GM19023 (cell line): ENCODE measurements around the gene ULK4.
"Not testable (repeated sequence)": the region's sequence is repeated elsewhere in the genome, so short reads cannot be mapped to it uniquely, and the experiment has no call there.

ENCODE experiments used
- ATAC-seq: cut with Tn5 transposase; IDR thresholded peaks from one replicate; pipeline ENCODE4 v1.9.1; 2021; ENCODE audit warnings: mild to moderate bottlenecking, moderate library complexity; ENCODE audit not compliant: unreplicated experiment

ULK4 gene

DNA sequence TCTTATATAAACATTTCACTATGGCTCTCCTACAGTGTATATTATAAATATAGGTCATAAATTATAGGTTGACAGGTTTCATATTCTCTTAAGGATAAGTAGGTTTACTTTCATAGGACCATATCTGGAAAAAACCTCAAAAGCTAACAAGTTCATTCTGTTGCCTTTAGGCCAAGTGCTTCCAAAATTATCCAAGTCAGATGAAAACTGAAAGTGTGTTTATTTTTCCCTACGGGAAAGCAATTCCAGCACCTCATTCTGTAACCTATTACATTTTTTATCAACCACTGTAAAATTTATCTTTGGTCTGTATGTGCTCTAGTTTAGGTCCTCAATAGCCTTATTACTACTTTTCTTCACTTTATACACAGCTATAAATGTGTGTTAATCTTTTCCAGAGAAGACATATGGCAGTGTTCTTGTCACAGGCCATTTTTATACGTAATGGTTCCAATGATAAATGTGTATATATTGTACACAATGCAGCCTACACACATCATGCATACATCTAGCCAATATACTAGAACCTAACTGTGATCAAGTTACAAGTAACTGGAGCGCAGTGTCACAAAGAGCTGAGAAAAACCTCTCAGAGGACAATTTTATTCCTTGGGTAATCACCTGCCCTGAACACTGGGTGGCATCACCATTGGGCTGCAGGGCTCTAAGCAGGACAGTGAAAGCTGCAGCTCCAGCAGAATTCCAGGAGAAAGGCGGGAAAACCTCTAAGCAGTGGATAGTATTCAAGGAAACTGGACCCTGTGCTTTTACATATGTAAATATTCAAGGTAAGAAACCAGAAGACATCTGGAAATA, 511.3 kb downstream of the ULK4 start:
- ATAC-seq = no peak

DNA sequence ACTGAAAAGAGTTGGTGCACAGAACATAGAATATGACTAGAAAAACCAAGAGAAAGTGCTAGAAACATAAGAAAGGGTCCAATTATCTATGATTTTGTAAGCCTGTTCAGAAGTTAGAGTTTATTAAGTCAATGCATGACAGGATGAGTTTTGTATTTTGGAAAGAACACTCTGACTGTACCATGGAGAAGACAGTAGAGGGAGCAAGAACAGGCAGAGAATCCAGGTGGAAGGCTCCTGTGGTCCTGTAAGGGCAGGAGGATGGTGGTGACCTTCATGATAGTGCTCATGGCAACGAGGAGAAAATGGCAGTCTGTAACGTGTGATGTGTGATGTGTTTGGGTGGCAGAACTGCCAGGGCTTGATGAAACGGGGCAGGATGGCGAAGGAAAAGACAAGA, 513.5 kb downstream of the ULK4 start:
- ATAC-seq = no peak

DNA sequence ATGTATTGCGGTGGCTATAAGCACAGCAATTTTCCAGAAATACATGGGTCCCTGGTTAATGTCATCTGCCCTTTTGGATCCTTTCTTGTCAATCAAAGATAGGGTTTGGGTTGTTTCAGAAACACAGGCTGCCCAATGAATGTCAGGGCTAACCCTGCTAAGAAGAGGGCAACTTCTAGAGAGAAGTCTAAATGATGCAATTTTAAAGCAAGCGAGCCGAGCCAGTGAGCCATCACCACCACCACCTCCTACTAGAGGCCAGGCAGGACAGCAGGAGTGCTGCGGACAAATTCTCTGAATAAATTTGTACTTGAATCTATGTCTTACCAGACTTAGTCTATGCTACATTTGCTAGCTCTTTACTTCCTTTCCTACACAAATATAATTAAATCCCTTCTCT, 514.2 kb downstream of the ULK4 start:
- no peak for ATAC-seq

DNA sequence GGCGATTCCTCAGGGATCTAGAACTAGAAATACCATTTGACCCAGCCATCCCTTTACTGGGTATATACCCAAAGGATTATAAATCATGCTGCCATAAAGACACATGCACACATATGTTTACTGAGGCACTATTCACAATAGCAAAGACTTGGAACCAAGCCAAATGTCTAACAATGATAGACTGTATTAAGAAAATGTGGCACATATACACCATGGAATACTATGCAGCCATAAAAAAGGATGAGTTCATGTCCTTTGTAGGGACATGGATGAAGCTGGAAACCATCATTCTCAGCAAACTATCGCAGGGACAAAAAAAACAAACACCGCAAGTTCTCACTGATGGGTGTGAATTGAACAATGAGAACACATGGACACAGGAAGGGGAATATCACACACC, 515.6 kb downstream of the ULK4 start:
- not testable (repeated sequence) for ATAC-seq

DNA sequence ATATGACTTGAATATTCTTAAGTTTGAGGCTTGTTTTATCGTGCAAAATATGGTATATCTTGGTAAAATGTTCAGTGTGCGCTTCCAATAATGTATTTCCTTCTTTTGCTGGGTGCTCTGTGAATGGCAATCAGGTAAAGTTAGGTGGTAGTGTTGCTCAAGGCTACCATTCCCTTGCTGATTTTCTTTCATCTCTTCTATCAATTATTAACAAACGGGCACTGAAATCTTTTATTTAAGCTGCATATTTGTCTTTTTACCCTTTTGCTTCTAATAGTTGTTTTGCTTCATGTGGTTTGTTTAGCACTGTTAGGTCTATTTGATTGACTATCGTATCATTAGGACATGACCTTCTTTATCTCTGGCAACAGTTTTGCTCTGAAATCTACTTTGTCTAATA, 520.3 kb downstream of the ULK4 start:
- ATAC-seq = no peak

DNA sequence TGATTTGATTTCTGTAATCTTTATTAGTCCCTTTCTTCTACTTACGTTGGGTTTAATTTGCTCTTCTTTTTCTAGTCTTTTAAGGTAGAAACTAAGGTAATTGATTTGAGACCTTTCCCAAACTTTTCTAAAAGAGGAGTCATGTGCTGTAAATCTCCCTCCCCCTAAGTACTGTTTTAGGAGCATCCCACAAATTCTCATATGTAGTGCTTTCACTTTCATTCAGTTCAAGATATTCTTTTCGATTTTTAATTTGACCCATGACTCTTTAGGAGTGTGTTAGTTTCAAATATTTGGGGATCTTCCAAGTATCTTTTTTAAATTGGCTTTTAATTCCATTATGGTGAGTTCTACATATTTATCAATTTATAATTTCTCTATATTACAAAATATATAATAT, 520.8 kb downstream of the ULK4 start:
- no peak for ATAC-seq

DNA sequence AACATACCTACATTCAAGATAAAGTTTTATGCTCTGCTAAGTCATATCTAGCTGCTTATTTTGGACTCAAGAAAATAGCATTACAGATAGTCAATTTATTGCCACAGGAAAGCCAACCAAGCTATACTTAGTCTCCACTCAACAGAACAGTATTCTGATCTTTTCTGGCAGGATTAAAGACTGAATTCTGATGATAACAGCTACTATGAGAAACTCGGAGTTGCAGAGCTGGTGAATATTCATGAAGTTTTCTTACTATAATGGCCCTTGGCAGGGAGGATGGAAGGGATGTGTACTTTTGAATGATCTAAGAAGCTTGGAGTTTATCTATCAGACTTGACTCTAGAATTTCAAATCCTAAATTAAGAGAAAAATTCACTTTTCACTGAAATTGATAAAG, 524.9 kb downstream of the ULK4 start:
- no peak for ATAC-seq

DNA sequence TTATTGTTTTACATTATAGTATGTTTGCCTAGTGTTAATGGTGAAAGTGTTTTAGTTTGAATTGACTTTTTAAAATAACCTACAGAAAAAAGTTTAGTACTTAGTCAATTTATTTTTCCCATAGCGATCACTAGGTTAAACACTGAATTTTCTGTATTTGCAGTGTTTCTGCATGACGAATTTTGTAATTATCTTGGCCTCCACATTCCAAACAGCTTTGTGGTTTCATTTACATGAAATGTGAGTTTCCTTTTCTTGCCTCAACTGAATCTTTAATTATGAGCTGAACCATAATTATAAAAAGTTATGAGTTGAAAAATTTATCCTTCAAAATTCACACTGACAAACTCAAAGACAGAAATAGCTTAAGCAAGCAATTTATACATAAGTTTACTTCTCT, 527.1 kb downstream of the ULK4 start:
- no peak for ATAC-seq

DNA sequence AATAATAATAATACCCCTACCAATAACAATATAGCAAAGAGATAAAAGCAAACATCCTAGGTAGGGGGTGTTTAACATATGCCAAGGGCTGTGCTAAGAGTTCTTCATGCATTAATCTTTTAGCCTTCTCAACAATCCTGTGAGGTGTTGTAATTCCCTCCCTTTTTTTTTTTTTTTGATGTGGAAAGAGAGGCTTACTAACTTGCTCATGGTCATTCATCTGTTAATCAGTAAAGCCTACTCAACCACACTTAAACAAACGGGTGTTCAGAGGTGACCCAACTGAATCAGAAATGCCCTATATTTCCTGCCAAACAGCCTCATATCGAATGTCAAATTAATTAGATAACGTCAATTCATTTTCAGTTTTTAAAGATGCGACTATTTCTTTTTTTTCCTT, 530.5 kb downstream of the ULK4 start:
- no peak for ATAC-seq

DNA sequence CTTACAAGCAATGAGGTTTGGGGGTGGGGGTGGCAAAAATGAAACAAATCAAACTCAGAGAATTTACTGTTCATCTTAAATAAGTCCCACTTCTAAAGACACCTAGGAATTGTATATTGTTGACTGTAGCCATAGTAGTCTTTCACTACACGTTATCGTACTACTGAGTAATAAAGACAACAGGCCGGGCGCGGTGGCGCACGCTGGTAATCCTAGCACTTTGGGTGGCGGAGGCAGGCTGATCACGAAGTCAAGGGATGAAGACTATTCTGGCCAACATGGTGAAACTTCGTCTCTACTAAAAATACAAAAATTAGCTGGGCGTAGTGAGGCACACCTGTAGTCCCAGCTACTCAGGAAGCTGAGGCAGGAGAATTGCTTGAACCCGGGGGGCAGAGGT, 531.0 kb downstream of the ULK4 start:
- no peak for ATAC-seq

DNA sequence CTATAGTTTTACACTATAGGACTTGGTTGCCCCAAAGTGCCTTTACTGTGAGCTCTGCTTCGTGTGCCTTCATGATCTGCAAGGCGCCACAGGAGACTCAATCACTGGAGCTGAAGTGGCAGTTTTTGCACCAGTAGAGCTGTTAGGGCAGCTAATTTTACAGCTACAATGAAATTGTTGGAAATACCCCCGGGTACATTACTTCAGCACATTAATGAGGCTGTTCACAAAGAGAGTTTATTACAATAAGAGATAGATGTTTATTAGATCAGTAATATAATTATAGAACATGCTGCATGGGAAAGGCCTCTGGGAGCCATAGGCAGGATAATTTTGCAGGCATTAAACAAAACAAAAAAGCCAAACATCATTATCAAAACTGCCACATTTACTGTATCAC, 531.5 kb downstream of the ULK4 start:
- no peak for ATAC-seq

DNA sequence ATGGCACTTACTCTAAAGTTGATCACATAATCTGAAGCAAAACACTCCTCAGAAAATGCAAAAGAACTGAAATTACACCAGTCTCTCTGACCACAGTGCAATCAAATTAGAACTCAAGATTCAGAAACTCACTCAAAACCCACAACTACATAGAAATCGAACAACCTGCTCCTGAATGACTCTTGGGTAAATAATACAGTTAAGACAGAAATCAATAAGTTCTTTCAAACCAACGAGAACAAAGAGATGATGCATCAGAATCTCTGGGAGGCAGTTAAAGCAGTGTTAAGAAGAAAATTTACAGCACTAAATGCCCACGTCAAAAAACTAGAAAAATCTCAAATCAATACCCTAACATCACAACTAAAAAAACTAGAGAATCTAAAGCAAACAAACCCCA, 535.4 kb downstream of the ULK4 start:
- ATAC-seq = no peak

DNA sequence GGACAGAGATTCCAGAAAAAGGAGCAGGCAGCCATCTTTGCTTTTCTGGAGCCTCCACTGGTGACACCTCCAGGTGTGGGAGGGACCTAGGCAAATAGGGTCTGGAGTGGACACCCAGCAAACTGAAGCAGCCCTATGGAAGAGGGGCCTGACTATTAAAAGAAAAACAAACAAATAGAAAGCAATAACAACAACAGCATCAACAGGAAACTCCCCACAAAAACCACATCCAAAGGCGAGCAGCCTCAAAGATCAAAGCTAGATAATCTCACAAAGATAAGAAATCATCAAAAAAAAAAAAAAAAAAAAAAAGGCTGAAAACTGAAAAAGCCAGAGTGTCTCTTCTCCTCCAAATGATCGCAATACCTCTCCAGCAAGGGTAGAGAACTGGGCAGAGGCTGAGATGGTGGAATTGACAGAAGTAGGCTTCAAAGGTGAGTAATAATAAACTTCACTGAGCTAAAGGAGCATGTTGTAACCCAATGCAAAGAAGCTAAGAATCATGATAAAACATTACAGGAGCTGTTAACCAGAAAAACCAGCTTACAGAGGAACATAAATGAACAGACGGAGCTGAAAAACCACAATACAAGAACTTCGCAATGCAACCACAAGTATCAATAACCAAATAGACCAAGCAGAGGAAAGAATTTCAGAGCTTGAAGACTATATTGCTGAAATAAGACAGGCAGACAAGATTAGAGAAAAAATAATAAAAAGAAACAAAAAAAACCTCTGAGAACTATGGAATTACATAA, 537.2 kb downstream of the ULK4 start:
- ATAC-seq = no peak

DNA sequence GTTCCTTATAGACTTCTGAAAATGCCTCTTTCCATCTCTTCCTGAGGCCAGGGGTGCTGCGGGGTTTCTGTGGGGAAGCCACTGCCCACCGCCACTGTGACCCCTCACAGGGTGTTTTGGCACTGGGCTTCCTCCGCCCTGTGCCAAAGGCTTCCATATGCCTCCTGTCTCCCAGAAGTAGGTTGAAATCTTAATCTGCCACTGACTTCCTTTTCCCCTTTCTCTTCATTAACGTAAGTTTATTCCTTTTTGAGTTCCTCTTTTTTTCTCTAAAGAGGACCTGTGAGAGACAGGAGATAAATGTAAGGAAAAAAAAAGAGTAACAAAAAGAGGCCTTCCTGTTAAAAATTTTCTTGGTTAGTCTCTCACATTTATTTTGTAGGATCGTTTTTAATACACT, 542.1 kb downstream of the ULK4 start:
- no peak for ATAC-seq

DNA sequence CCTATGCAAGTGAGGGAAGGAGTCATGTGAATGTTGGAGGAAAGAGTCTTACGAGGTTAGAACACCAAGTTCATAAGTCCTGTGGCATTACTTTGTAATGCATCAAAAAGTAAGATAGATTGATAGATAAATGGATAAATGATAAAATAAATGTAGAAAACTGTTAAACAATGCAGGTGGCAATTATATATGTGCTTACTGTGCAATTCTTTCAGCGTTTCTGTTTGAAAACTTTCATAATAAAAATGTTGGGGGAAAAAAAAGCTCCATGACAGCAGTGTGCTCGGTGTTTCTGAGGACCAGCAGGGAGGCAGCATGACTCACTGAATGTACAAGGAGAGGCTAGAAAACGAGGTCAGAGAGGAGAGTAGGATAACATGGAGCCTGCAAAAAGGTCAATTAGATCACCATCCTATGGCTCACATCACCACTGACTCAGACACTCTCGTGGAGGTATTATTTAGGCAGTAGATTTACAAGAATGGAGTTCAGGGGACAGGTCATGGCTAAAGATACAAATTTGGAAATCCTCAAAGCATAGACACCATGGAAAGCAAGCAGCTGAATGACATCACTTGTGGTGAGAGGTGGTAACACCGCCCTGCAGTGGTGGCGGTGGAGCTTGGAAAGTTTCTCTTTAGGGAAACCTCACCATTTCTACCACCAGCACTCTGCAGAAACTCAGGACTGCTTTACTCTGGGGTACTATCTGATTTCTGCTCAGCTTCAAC, 542.8 kb downstream of the ULK4 start:
- no peak for ATAC-seq

DNA sequence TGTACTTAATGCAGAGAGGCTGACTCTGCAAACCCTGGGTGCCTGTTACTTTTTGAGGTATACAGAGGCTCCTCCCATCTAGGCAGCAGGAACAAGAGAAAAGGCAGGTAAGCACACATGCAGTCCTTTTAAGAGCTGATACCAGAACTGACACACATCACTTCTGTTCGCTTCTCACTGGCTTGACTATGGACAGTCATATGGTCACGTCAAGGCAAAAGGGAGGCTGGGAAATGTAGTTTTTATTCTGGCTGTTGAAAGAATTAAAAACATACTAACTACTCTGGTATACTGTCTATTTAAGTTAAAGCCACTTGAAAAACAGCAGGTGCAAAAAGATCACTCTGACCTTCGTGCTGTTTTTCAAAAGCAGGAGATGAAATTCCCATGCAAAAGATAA, 544.3 kb downstream of the ULK4 start:
- ATAC-seq = no peak

DNA sequence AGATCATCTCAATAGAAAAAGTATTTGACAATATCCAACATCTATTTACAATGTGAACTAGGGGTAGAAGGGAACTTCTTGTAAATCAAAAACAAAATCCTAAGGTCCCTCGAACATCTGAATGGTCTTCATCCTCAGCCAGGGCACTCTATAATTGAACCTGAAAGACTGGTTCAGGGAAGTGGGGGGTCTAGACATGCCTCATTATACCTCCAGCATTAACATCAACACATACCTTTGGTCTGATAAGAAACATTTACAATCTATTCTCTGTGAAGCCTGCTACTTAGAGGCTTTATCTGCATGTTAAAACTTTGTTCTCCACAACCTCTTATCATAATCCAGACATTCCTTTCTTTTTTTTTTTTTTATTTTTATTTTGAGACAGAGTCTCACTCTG, 550.8 kb downstream of the ULK4 start:
- no peak for ATAC-seq

DNA sequence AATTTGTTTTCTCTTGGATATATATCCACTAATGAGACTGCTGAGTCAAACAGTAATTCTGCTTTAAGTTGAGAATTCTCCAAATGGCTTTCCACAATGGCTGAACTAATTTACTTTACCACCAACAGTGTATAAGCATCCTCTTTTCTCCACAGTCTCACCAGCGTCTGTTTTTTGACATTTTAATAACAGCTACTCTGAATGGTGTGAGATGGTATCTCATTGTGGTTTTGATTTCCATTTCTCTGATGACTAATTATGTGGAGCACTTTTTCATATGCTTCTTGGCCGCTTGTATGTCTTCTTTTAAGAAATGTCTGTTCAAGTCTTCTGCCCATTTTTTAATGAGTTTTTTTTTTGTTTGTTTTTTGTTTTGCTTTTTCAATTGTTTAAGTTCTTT, 556.4 kb downstream of the ULK4 start:
- ATAC-seq = no peak

DNA sequence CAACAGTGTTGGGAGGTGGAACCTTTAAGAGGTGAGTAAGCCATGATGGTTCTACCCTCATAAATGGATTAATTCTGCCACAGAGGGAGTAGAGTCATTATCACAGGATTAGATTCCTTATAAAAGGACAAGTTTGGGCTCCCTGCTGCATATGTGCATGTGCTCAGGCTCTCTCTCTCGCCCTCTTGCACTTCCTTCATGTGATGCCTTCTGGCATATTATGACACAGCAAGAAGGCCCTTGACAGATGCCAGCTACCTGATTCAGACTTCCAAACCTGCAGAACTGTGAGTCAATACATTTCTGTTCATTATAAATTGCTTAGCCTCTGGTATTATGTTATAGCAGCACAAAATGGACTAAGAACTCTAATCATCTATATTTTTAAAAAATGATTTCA, 557.3 kb downstream of the ULK4 start:
- ATAC-seq = no peak

DNA sequence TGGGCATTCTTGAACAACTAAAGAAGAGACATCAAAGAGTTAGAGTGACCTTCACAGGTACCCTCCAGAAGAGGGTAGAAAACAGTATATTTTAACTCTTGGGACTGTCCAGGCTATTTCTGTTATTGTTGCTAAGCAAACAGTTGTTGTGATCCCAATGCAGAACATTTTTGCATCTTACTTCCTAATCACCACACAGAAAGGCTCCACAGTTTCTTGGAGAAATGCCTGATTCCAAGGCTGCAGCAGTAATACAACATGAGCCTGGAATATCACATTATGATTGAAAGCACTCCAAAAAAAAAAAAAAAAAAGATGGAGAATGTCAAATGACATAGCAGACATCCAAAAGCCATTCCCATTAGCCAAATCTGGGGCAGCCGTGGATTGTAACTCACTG, 567.0 kb downstream of the ULK4 start:
- ATAC-seq = no peak

DNA sequence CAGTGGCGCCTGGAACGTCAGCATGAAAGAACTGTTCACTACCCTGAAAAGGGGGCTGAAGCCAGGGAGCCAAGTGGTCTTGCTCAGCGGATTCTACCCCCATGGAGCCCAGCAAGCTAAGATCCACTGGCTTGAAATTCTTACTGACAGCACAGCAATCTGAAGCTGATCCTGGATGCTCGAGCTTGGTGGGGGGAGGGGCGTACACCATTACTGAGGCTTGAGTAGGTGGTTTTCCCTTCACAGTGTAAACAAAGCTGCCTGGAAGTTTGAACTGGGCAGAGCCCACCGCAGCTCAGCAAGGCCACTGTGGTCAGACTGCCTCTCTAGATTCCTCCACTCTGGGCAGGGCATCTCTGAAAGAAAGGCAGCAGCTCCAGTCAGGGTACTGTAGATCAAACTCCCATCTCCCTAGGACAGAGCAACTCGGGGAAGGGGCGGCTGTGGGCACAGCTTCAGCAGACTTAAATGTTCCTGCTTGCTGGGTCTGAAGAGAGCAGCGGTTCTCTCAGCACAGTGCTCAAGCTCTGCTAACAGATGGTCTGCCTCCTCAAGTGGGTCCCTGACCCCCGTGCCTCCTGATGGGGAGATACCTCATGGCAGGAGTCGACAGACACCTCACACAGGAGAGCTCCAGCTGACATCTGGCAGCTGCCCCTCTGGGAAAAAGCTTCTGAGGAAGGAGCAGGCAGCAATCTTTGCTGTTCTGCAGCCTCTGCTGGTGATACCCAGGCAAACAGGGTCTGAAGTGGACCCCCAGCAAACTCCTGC, 591.0 kb downstream of the ULK4 start:
- not testable (repeated sequence) for ATAC-seq
